Vagina (tissue), 2 donors: Measurements from ENCODE around the gene FBXO38.

Experiments used
- POLR2A ChIP-seq, 2 donors: fragments of 450-650 bp; IDR thresholded peaks; one replicate each; pipeline ENCODE4 v1.6.1; 2017; ENCODE audit warnings: antibody characterized with exemption in 2 of 2, mild to moderate bottlenecking in 2 of 2, moderate library complexity in 2 of 2
- TF ChIP-seq, protein P1 (sequence below), 3 experiments: fragments of 450-650 bp in 2 of 3; fragments of 200-600 bp in 1 of 3; sonication (generic) in 1 of 3; IDR thresholded peaks; one replicate each; pipeline ENCODE4 v1.5.1; 2017 to 2019; ENCODE audit warnings: antibody characterized with exemption in 3 of 3, mild to moderate bottlenecking in 2 of 3, moderate library complexity in 2 of 3

DNA sequence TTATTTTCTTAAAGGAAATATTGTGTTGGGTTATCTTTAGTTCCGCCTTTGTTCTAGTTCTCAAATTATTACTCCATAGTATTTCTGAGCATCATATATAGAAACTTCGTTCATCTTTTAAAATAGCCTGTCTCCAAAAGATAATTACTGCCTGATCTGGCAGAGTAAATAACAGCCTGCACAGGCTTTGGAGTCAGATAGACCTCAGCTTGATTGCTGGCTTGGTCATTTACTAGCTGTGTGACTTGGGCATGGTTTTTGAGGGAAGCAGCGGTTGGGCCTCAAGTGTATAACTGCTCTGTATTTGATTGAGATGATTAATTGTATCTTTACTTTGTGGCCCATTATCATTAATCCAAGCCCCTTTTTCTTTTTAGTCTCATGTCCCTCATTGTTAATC is 50.1 kb downstream of the FBXO38 start:
- TF ChIP-seq, protein P1, sequence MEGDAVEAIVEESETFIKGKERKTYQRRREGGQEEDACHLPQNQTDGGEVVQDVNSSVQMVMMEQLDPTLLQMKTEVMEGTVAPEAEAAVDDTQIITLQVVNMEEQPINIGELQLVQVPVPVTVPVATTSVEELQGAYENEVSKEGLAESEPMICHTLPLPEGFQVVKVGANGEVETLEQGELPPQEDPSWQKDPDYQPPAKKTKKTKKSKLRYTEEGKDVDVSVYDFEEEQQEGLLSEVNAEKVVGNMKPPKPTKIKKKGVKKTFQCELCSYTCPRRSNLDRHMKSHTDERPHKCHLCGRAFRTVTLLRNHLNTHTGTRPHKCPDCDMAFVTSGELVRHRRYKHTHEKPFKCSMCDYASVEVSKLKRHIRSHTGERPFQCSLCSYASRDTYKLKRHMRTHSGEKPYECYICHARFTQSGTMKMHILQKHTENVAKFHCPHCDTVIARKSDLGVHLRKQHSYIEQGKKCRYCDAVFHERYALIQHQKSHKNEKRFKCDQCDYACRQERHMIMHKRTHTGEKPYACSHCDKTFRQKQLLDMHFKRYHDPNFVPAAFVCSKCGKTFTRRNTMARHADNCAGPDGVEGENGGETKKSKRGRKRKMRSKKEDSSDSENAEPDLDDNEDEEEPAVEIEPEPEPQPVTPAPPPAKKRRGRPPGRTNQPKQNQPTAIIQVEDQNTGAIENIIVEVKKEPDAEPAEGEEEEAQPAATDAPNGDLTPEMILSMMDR (IDR thresholded peaks at IDR 0.05) = no peak
- TF ChIP-seq POLR2A (IDR thresholded peaks at IDR 0.05) = no peak
